ENCODE data around the gene GRIN2A. TPM values are rescaled to one million over a fixed set of nuclear protein-coding genes. Genes with fewer than 3 reads are reported as not detected.

GRIN2A gene
- total RNA-seq, 1 donor from 2014 or later = not detected

GRCh38 chr16:10087151-10087550, 95.1 kb downstream of the GRIN2A start:
- intact Hi-C loops (cut with micrococcal nuclease) = no loop called here

- intact Hi-C loops (cut with micrococcal nuclease) = no loop called here
Observed at GRCh38 chr16:10086620-10087019, 95.6 kb downstream of the GRIN2A start.

GRCh38 chr16:10085078-10085798, 97.0 kb downstream of the GRIN2A start:
- intact Hi-C loops (cut with micrococcal nuclease) = no loop called here

- intact Hi-C loops (cut with micrococcal nuclease) = no loop called here
Observed at GRCh38 chr16:10083301-10083700, 98.9 kb downstream of the GRIN2A start.

- intact Hi-C loops (cut with micrococcal nuclease) = no loop called here
Observed at GRCh38 chr16:10081201-10081940, 100.9 kb downstream of the GRIN2A start.

GRCh38 chr16:10080051-10080772, 102.0 kb downstream of the GRIN2A start:
- intact Hi-C loops (cut with micrococcal nuclease) = no loop called here

- intact Hi-C loops (cut with micrococcal nuclease) = no loop called here
Observed at GRCh38 chr16:10078541-10078949, 103.7 kb downstream of the GRIN2A start.

GRCh38 chr16:10077861-10078260, 104.4 kb downstream of the GRIN2A start:
- intact Hi-C loops (cut with micrococcal nuclease) = no loop called here

- intact Hi-C loops (cut with micrococcal nuclease) = no loop called here
Observed at GRCh38 chr16:10076037-10076436, 106.2 kb downstream of the GRIN2A start.

GRCh38 chr16:10070591-10070990, 111.6 kb downstream of the GRIN2A start:
- intact Hi-C loops (cut with micrococcal nuclease) = no loop called here

GRCh38 chr16:10069374-10069773, 112.9 kb downstream of the GRIN2A start:
- intact Hi-C loops (cut with micrococcal nuclease) = no loop called here

- intact Hi-C loops (cut with micrococcal nuclease) = no loop called here
Observed at GRCh38 chr16:10067835-10068234, 114.4 kb downstream of the GRIN2A start.

GRCh38 chr16:10067406-10067805, 114.8 kb downstream of the GRIN2A start:
- intact Hi-C loops (cut with micrococcal nuclease) = no loop called here

- intact Hi-C loops (cut with micrococcal nuclease) = no loop called here
Observed at GRCh38 chr16:10065019-10065418, 117.2 kb downstream of the GRIN2A start.

GRCh38 chr16:10048850-10049249, 133.4 kb downstream of the GRIN2A start:
- intact Hi-C loops (cut with micrococcal nuclease) = no loop called here

GRCh38 chr16:10045947-10046346, 136.3 kb downstream of the GRIN2A start:
- intact Hi-C loops (cut with micrococcal nuclease) = no loop called here

- intact Hi-C loops (cut with micrococcal nuclease) = no loop called here
Observed at GRCh38 chr16:10045291-10045775, 136.9 kb downstream of the GRIN2A start.

- intact Hi-C loops (cut with micrococcal nuclease) = no loop called here
Observed at GRCh38 chr16:10040136-10041080, 141.8 kb downstream of the GRIN2A start.

GRCh38 chr16:10039220-10040096, 142.8 kb downstream of the GRIN2A start:
- intact Hi-C loops (cut with micrococcal nuclease) = no loop called here

GRCh38 chr16:10037751-10038150, 144.5 kb downstream of the GRIN2A start:
- intact Hi-C loops (cut with micrococcal nuclease) = no loop called here
